ENCODE data around the gene TRPM2. TPM values are rescaled to one million over a fixed set of nuclear protein-coding genes. Genes with fewer than 3 reads are reported as not detected.

TRPM2 gene
- total and polyA plus RNA-seq, 2 of the 4 experiments (the other 2 are of a cell fraction) = not detected

- CTCF ChIA-PET = no interaction called here
- no peak overlapping the region for H3K4me3 ChIP-seq (ENCODE audit: insufficient read depth, low read depth, low read length)
- H2AK9ac ChIP-seq (replicated peaks; ENCODE audit: low read depth, low read length, poor library complexity) = no peak overlapping the region
- no peak overlapping the region for H3K4me2 ChIP-seq (ENCODE audit: low read depth, low read length)
- no peaks in the 10 kb centered on the region for H3K36me3 ChIP-seq (ENCODE audit: control insufficient read depth, insufficient read depth, low read length)
- no peak for TF ChIP-seq USF2 (IDR thresholded peaks at IDR 0.05; ENCODE audit: low read depth, low read length)
- TF ChIP-seq SMC3 (IDR thresholded peaks at IDR 0.05; ENCODE audit: low read depth, low read length) = no peak
- TF ChIP-seq RAD21 (IDR thresholded peaks at IDR 0.05; ENCODE audit: low read length) = no peak
- TF ChIP-seq ELK1 (IDR thresholded peaks at IDR 0.05; ENCODE audit: borderline replicate concordance, low read depth, low read length) = no peak
- no peak for TF ChIP-seq RCOR1 (IDR thresholded peaks at IDR 0.05; ENCODE audit: insufficient replicate concordance, low read length)
- no peak for TF ChIP-seq RFX5 (IDR thresholded peaks at IDR 0.05; ENCODE audit: low read depth, low read length)
- no peak for TF ChIP-seq MAFK (IDR thresholded peaks at IDR 0.05; ENCODE audit: low read depth, low read length)
- no peak overlapping the region for H3K27ac ChIP-seq (ENCODE audit: insufficient read depth, low read length)
- no peak overlapping the region for H3K4ac ChIP-seq (ENCODE audit: low read depth, low read length)
- no peak overlapping the region for H3K18ac ChIP-seq (ENCODE audit: low read depth, low read length)
- no peak overlapping the region for H3K14ac ChIP-seq (replicated peaks; ENCODE audit: low read depth, low read length)
- no peak overlapping the region for H3K23ac ChIP-seq (ENCODE audit: low read depth, low read length)
- H2BK15ac ChIP-seq (ENCODE audit: low read depth, low read length) = no peak overlapping the region
- no peak overlapping the region for H3K9ac ChIP-seq (ENCODE audit: low read depth, low read length)
- POLR2A ChIA-PET (ENCODE audit: unreplicated experiment) = no interaction called here
- no peak for DNase-seq
- no peaks in the 10 kb centered on the region for H3K9me1 ChIP-seq (ENCODE audit: insufficient read depth, low read length)
- H3K56ac ChIP-seq (ENCODE audit: extremely low read depth, insufficient read depth, low read length) = no peak overlapping the region
- WGBS, 2 experiments (ENCODE audit: extremely low coverage in 2 of 2, insufficient read length in 1 of 2) = 47% methylated on average over 3 of the region's 19 CpGs; no CpG with 5 or more reads in 1 of the 2 experiments
- dilution Hi-C loops (cut with HindIII; ENCODE audit: low sequenced_read_pairs, unreplicated experiment) = no loop called here
- in situ Hi-C loops (cut with MboI; ENCODE audit: low sequenced_read_pairs) = no loop called here
- no peak overlapping the region for H4K8ac ChIP-seq (ENCODE audit: low read depth in 2 of 2, low read length in 2 of 2)
- no peak overlapping the region for H4K5ac ChIP-seq (ENCODE audit: low read depth, low read length)
- no peaks in the 10 kb centered on the region for H3K4me1 ChIP-seq (ENCODE audit: control insufficient read depth, insufficient read depth, low read length)
- no peaks in the 10 kb centered on the region for H3K79me1 ChIP-seq (ENCODE audit: low read depth in 1 of 2, low read length in 2 of 2)
- H4K91ac ChIP-seq (ENCODE audit: insufficient read depth, low read depth, low read length) = no peak overlapping the region
- H3K27me3 ChIP-seq (ENCODE audit: control insufficient read depth, insufficient read depth, low read length) = peaks cover 2% of the 10 kb centered on the region; the same call in 1 of the 2 replicates
- H3K9me3 ChIP-seq (ENCODE audit: control insufficient read depth, insufficient read depth, low read length) = peaks cover 8% of the 10 kb centered on the region
- ATAC-seq (ENCODE audit: low read depth) = no peak
- H2BK120ac ChIP-seq (ENCODE audit: low read depth, low read length) = no peak overlapping the region
- H4K20me1 ChIP-seq (ENCODE audit: insufficient read depth, low read length) = no peaks in the 10 kb centered on the region
- no peak overlapping the region for H2AK5ac ChIP-seq (ENCODE audit: low read depth, low read length)
- H2BK20ac ChIP-seq (ENCODE audit: low read depth, low read length) = no peak overlapping the region
- BruUV-seq (replicated peaks) = no TSS peak
- no peak overlapping the region for H2BK5ac ChIP-seq (ENCODE audit: low read depth, low read length, poor library complexity, severe bottlenecking)
- H2AFZ ChIP-seq (replicated peaks; ENCODE audit: low read length, poor library complexity) = no peak overlapping the region
- intact Hi-C loops (cut with micrococcal nuclease) = no loop called here
These were observed 89.1 kb downstream of the TRPM2 start for GRCh38 chr21:44442266-44443125.

All from IMR-90 (cell line).